Measurements from ENCODE around the gene SIDT1.

SIDT1 gene

GRCh38 chr3:113531826-113532697 is at the start of gene SIDT1:
Gene SIDT1, plus strand, starts transcription at chr3:113532555. Its CDS starts 467 bp downstream, at chr3:113533022.
- DNase-seq (ENCODE audit: low read depth) = peak; percentile 28

GRCh38 chr3:113485161-113485609 is 47.2 kb upstream of the SIDT1 start:
- no peak for DNase-seq (ENCODE audit: low read depth)

- no peak for DNase-seq (ENCODE audit: low read depth)
These were observed 37.3 kb upstream of the SIDT1 start for GRCh38 chr3:113495035-113495434.

- DNase-seq (ENCODE audit: low read depth) = no peak
These were observed 35.4 kb upstream of the SIDT1 start for GRCh38 chr3:113496924-113497323.

GRCh38 chr3:113498221-113499005 is 33.9 kb upstream of the SIDT1 start:
- DNase-seq (ENCODE audit: low read depth) = no peak

GRCh38 chr3:113499081-113499480 is 33.3 kb upstream of the SIDT1 start:
- DNase-seq (ENCODE audit: low read depth) = no peak

- no peak for DNase-seq (ENCODE audit: low read depth)
These were observed 30.8 kb upstream of the SIDT1 start for GRCh38 chr3:113501597-113501996.

- no peak for DNase-seq (ENCODE audit: low read depth)
These were observed 26.5 kb upstream of the SIDT1 start for GRCh38 chr3:113505867-113506266.

- no peak for DNase-seq (ENCODE audit: low read depth)
These were observed 24.8 kb upstream of the SIDT1 start for GRCh38 chr3:113507501-113508067.

- DNase-seq (ENCODE audit: low read depth) = no peak
These were observed 23.4 kb upstream of the SIDT1 start for GRCh38 chr3:113508966-113509365.

GRCh38 chr3:113514265-113514769 is 18.0 kb upstream of the SIDT1 start:
- DNase-seq (ENCODE audit: low read depth) = no peak

- no peak for DNase-seq (ENCODE audit: low read depth)
These were observed 16.2 kb upstream of the SIDT1 start for GRCh38 chr3:113516115-113516505.

- no peak for DNase-seq (ENCODE audit: low read depth)
These were observed 10.4 kb upstream of the SIDT1 start for GRCh38 chr3:113521981-113522380.

GRCh38 chr3:113523241-113523640 is 9.1 kb upstream of the SIDT1 start:
- no peak for DNase-seq (ENCODE audit: low read depth)

GRCh38 chr3:113532698-113533533 is 561 bp downstream of the SIDT1 start:
- DNase-seq (ENCODE audit: low read depth) = no peak

GRCh38 chr3:113533534-113533892 is 1.2 kb downstream of the SIDT1 start:
- no peak for DNase-seq (ENCODE audit: low read depth)

- DNase-seq (ENCODE audit: low read depth) = no peak
These were observed 2.0 kb downstream of the SIDT1 start for GRCh38 chr3:113534365-113534764.

GRCh38 chr3:113535898-113536297 is 3.5 kb downstream of the SIDT1 start:
- DNase-seq (ENCODE audit: low read depth) = no peak

- DNase-seq (ENCODE audit: low read depth) = no peak
These were observed 4.3 kb downstream of the SIDT1 start for GRCh38 chr3:113536627-113537101.

- DNase-seq (ENCODE audit: low read depth) = no peak
These were observed 4.8 kb downstream of the SIDT1 start for GRCh38 chr3:113537155-113537554.

GRCh38 chr3:113541519-113541918 is 9.2 kb downstream of the SIDT1 start:
- DNase-seq (ENCODE audit: low read depth) = no peak

- no peak for DNase-seq (ENCODE audit: low read depth)
These were observed 13.2 kb downstream of the SIDT1 start for GRCh38 chr3:113545594-113545993.

Data from stimulated activated CD8-positive, alpha-beta memory T cell treated with anti-CD3 and anti-CD28 coated beads, Interleukin-15, amount 100 ng/mL, for 1 hour (primary cell).